ENCODE data around the gene SDSL. TPM values are rescaled to one million over a fixed set of nuclear protein-coding genes. Genes with fewer than 3 reads are reported as not detected.

The SDSL gene
- total and polyA plus RNA-seq, 2 of the 4 experiments (the other 2 are of a cell fraction), result 6.3 to 10.9 TPM

DNA sequence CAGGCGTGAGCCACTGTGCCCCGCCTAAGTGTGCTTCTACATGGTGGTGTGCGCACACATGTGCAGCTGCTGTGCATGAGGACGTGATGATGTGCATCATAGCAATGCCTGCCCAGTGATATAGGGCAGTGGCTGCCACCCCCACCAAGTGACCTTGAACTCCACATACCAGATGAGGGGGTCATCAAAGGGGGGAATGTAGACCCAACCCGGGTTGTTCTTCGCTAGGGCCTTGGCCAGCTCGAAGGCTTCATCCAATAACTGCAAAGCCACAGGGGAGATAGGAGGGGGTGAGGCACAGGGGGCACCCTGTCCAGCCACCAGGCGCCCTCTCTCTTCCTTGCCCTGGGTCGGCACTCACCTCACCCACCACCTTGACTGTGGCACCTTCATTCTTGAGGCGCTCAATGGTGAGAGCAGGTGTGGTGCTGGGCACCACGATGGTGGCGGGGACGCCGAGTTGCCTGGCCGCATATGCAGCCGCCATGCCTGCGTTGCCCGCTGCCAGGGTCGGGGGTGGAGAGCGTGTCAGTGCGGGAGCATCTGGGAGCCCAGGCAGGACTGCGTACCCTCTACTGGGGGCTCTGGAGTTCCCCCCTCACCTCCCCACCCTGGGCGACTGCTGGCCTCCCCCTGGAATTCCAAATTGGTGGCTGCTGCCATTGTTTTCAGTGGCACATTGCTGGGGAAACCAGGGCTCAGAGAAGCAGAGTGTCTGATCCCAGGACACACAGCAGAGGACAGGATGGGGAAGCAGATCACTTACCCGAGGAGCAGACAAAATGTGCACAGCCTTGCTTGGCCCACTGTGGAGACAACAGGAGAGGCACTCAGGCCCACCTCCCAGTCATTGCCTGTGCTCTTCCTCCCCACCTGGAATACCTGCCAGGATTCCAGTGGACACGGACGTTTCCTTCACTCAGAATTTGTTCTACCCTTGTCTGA lies 23.6 kb upstream of the SDSL start:
- Histone ChIP-seq H4K20me1 (ENCODE audit: insufficient read depth, low read length) (no peaks in the 10 kb centered on the region), H3K4me1 (ENCODE audit: control insufficient read depth, insufficient read depth, low read length) (no peaks in the 10 kb centered on the region), H3K9ac (ENCODE audit: low read depth, low read length) (no peak overlapping the region), H2BK15ac (ENCODE audit: low read depth, low read length) (no peak overlapping the region), H3K9me3 (ENCODE audit: control insufficient read depth, insufficient read depth, low read length) (no peaks in the 10 kb centered on the region; the same call in 1 of the 2 replicates), H3K79me1 (ENCODE audit: low read depth in 1 of 2, low read length in 2 of 2) (no peaks in the 10 kb centered on the region), H3K56ac (ENCODE audit: extremely low read depth, insufficient read depth, low read length) (no peak overlapping the region), H4K8ac (ENCODE audit: low read depth in 2 of 2, low read length in 2 of 2) (no peak overlapping the region), H2BK5ac (ENCODE audit: low read depth, low read length, poor library complexity, severe bottlenecking) (no peak overlapping the region), H3K27ac (ENCODE audit: insufficient read depth, low read length) (no peak overlapping the region), H4K5ac (ENCODE audit: low read depth, low read length) (no peak overlapping the region), H3K27me3 (ENCODE audit: control insufficient read depth, insufficient read depth, low read length) (peaks cover 4% of the 10 kb centered on the region; the same call in 1 of the 2 replicates), H3K4me2 (ENCODE audit: low read depth, low read length) (no peak overlapping the region), H3K14ac (replicated peaks; ENCODE audit: low read depth, low read length) (no peak overlapping the region), H2BK20ac (ENCODE audit: low read depth, low read length) (no peak overlapping the region), H3K9me1 (ENCODE audit: insufficient read depth, low read length) (no peaks in the 10 kb centered on the region), H3K4ac (ENCODE audit: low read depth, low read length) (no peak overlapping the region), H4K91ac (ENCODE audit: insufficient read depth, low read depth, low read length) (no peak overlapping the region), H2AK9ac (replicated peaks; ENCODE audit: low read depth, low read length, poor library complexity) (no peak overlapping the region), H2AK5ac (ENCODE audit: low read depth, low read length) (no peak overlapping the region), H3K23ac (ENCODE audit: low read depth, low read length) (no peak overlapping the region), H2BK120ac (ENCODE audit: low read depth, low read length) (no peak overlapping the region), H3K18ac (ENCODE audit: low read depth, low read length) (no peak overlapping the region), H3K4me3 (ENCODE audit: insufficient read depth, low read depth, low read length) (no peak overlapping the region), H2AFZ (replicated peaks; ENCODE audit: low read length, poor library complexity) (no peak overlapping the region), H3K36me3 (ENCODE audit: control insufficient read depth, insufficient read depth, low read length) (no peaks in the 10 kb centered on the region)
- intact Hi-C loops (cut with micrococcal nuclease) (no loop called here), dilution Hi-C loops (cut with HindIII; ENCODE audit: low sequenced_read_pairs, unreplicated experiment) (no loop called here), in situ Hi-C loops (cut with MboI; ENCODE audit: low sequenced_read_pairs) (no loop called here)
- BruUV-seq (replicated peaks), result no TSS peak
- DNase-seq, result no peak
- no peak for ATAC-seq (ENCODE audit: low read depth)
- 80% methylated on average over 5 of the region's 26 CpGs; no CpG with 5 or more reads in 1 of the 2 experiments for WGBS, 2 experiments (ENCODE audit: extremely low coverage in 2 of 2, insufficient read length in 1 of 2)
- no peak for TF ChIP-seq MAFK (IDR thresholded peaks at IDR 0.05; ENCODE audit: low read depth, low read length)
- TF ChIP-seq, protein P1, sequence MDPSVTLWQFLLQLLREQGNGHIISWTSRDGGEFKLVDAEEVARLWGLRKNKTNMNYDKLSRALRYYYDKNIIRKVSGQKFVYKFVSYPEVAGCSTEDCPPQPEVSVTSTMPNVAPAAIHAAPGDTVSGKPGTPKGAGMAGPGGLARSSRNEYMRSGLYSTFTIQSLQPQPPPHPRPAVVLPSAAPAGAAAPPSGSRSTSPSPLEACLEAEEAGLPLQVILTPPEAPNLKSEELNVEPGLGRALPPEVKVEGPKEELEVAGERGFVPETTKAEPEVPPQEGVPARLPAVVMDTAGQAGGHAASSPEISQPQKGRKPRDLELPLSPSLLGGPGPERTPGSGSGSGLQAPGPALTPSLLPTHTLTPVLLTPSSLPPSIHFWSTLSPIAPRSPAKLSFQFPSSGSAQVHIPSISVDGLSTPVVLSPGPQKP (IDR thresholded peaks at IDR 0.05; ENCODE audit: borderline replicate concordance, low read depth, low read length), result no peak
- TF ChIP-seq POLR2A (IDR thresholded peaks at IDR 0.05; ENCODE audit: low read depth, low read length), result no peak
- TF ChIP-seq RCOR1 (IDR thresholded peaks at IDR 0.05; ENCODE audit: insufficient replicate concordance, low read length), result no peak
- no peak for TF ChIP-seq BHLHE40 (IDR thresholded peaks at IDR 0.05; ENCODE audit: low read depth, low read length)
- no peak for TF ChIP-seq CEBPB (IDR thresholded peaks at IDR 0.05; ENCODE audit: low read depth, low read length)
- TF ChIP-seq FOS (IDR thresholded peaks at IDR 0.05; ENCODE audit: low read depth, low read length), result no peak
- no peak for TF ChIP-seq RFX5 (IDR thresholded peaks at IDR 0.05; ENCODE audit: low read depth, low read length)
- TF ChIP-seq RAD21 (IDR thresholded peaks at IDR 0.05; ENCODE audit: low read length), result no peak
- no peak for TF ChIP-seq NFE2L2 (IDR thresholded peaks at IDR 0.05; ENCODE audit: low read depth, low read length)
- TF ChIP-seq MXI1 (IDR thresholded peaks at IDR 0.05; ENCODE audit: borderline replicate concordance, low read depth, low read length), result no peak
- no peak for TF ChIP-seq CHD1 (IDR thresholded peaks at IDR 0.05; ENCODE audit: low read depth, low read length)
- POLR2A ChIA-PET (ENCODE audit: unreplicated experiment), result no interaction called here
- CTCF ChIA-PET, result no interaction called here
